ENCODE results near the gene TRPM2.
A peak's percentile ranks its signal among the peaks of the same experiment; 100 is the strongest.

Gene TRPM2

DNA sequence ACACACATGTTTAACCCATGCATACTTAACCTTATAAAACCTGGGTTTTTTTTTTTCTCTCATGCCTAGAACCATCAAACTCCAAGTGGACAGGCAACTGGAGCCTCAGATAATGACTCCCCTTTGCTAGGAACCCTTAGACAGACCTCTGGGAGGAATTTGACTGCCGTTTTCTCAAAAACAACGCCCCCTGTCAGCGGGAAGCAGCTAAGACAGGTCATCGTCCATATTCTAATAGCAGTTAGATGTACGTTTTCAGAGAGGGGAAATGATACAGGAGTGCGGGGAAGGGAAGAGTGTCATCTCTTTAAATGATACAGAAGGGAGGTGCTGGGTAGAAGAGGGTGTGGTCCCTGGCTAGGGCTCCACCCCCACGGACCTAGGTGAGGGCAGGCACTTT is 136.5 kb downstream of the TRPM2 start:
- DNase-seq = peak in 1 of 2 experiments; percentile 30

DNA sequence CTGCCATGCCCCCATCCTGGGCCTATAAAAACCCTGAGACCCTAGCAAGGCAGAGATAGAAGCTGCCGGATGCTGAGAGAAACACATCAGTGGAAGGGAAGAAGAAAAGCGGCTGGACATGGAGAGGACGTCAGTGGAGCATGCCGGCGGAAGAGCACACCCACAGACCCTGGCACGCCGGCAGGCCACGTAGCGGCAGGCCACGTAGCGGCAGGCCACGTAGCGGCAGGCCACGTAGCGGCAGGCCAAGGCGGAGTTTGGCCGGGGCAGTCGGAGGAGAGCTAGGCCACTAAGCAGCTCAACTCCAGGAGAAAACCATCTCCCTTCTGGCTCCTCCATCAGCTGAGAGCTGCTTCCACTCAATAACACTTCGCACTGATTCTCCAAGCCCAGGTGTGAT is 137.0 kb downstream of the TRPM2 start:
- DNase-seq = no peak

DNA sequence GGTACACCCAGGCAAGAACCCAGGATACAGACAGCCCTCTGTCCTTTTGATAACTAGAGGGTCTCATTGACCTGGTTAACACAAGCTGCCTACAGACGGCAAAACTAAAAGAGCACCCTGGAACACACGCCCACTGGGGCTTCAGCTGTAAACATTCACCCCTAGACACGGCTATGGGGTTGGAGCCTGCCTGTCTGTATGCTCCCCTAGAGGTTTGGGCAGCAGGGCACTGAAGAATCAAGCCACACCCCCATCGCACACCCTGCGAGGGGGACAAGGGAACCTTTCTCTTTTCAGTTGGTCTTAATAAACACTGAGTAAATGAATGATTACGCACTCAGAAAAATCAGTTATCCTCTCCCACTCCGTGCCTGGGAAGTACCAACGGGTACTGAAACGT is 137.4 kb downstream of the TRPM2 start:
- DNase-seq = no peak

Measured in NCI-H526 (cell line).